CD14-positive monocyte (primary cell): ENCODE results near the gene SLC1A2. TPM values are rescaled to one million over a fixed set of nuclear protein-coding genes. Genes with fewer than 3 reads are reported as not detected.
A peak's percentile ranks its signal among the peaks of the same experiment; 100 is the strongest.

Experiments
- DNase-seq, 3 donors: peaks; one replicate each; pipeline ENCODE4 v3.0.0-alpha.2; 2011 to 2022
- H2AFZ ChIP-seq: 2 replicates; pipeline ENCODE4 v1.6.0; 2012; ENCODE audit warnings: mild to moderate bottlenecking, low read depth, low read length, inconsistent platforms; ENCODE audit not compliant: insufficient read depth, poor library complexity, severe bottlenecking
- H3K27ac ChIP-seq, 2 donors: 1 replicate in 1 of 2; 2 replicates in 1 of 2; pipeline ENCODE4 v1.5.1; 2012 to 2013; ENCODE audit warnings: low read length in 2 of 2, control low read depth in 1 of 2, inconsistent platforms in 1 of 2, low read depth in 1 of 2, mild to moderate bottlenecking in 1 of 2
- H3K27me3 ChIP-seq, 2 donors: one replicate each; pipeline versions ENCODE4 v1.6.0 to v1.6.1; 2011 to 2013; ENCODE audit warnings: low read length in 2 of 2; ENCODE audit not compliant: control insufficient read depth in 2 of 2, insufficient read depth in 2 of 2
- H3K36me3 ChIP-seq, 2 donors: replicated peaks in 1 of 2; 1 replicate in 1 of 2; 2 replicates in 1 of 2; pipeline versions ENCODE4 v1.5.1 to v1.6.1; 2012 to 2013; ENCODE audit warnings: low read length in 2 of 2, control low read depth in 1 of 2, inconsistent platforms in 1 of 2, mild to moderate bottlenecking in 1 of 2; ENCODE audit not compliant: insufficient read depth in 2 of 2, control insufficient read depth in 1 of 2
- H3K4me1 ChIP-seq, 2 donors: 1 replicate in 1 of 2; 2 replicates in 1 of 2; pipeline versions ENCODE4 v1.5.1 to v1.6.1; 2012 to 2013; ENCODE audit warnings: low read length in 2 of 2, control low read depth in 1 of 2, inconsistent platforms in 1 of 2, mild to moderate bottlenecking in 1 of 2, moderate library complexity in 1 of 2; ENCODE audit not compliant: insufficient read depth in 2 of 2, control insufficient read depth in 1 of 2
- H3K4me2 ChIP-seq: replicated peaks from 2 replicates; pipeline ENCODE3; 2012; ENCODE audit warnings: low read length, moderate library complexity, mild to moderate bottlenecking; ENCODE audit not compliant: poor library complexity, severe bottlenecking; ENCODE audit errors: extremely low read depth
- H3K4me3 ChIP-seq, 3 experiments: fragments of 200-600 bp in 1 of 3; sonication (generic) in 1 of 3; replicated peaks in 1 of 3; 1 replicate in 2 of 3; 2 replicates in 1 of 3; pipeline ENCODE4 v1.5.1; 2011 to 2013; ENCODE audit warnings: low read length in 3 of 3, mild to moderate bottlenecking in 3 of 3, control low read depth in 2 of 3, low read depth in 2 of 3, inconsistent platforms in 1 of 3, moderate library complexity in 1 of 3
- H3K79me2 ChIP-seq: 2 replicates; pipeline ENCODE4 v1.6.0; 2012; ENCODE audit warnings: mild to moderate bottlenecking, control low read depth, inconsistent platforms, low read length, moderate library complexity; ENCODE audit not compliant: insufficient read depth
- H3K9ac ChIP-seq: 2 replicates; pipeline ENCODE4 v1.6.0; 2017; ENCODE audit warnings: low read length, mild to moderate bottlenecking; ENCODE audit not compliant: insufficient read depth, poor library complexity, severe bottlenecking
- H3K9me3 ChIP-seq, 2 donors: replicated peaks in 1 of 2; 1 replicate in 1 of 2; 2 replicates in 1 of 2; pipeline versions ENCODE4 v1.5.1 to v1.6.1; 2012 to 2013; ENCODE audit warnings: low read length in 2 of 2, control low read depth in 1 of 2; ENCODE audit not compliant: control insufficient read depth in 1 of 2, insufficient read depth in 1 of 2
- H4K20me1 ChIP-seq: 2 replicates; pipeline ENCODE4 v1.6.0; 2012; ENCODE audit warnings: mild to moderate bottlenecking, low read length, control low read depth, moderate library complexity; ENCODE audit not compliant: insufficient read depth
- H3K27ac Mint-ChIP-seq, 7 donors: one replicate each; pipeline ENCODE4 v1.8.0; 2020; ENCODE audit warnings: mild to moderate bottlenecking in 7 of 7, mixed read lengths in 7 of 7, moderate library complexity in 6 of 7, inconsistent platforms in 2 of 7
- H3K27me3 Mint-ChIP-seq, 3 donors: one replicate each; pipeline ENCODE4 v1.8.0; 2021 to 2022; ENCODE audit warnings: low read depth in 3 of 3, mild to moderate bottlenecking in 3 of 3, mixed read lengths in 3 of 3, moderate library complexity in 3 of 3, inconsistent platforms in 1 of 3
- H3K36me3 Mint-ChIP-seq, 2 donors: one replicate each; pipeline ENCODE4 v1.8.0; 2020; ENCODE audit warnings: mixed read lengths in 2 of 2, inconsistent platforms in 1 of 2, mild to moderate bottlenecking in 1 of 2
- H3K4me1 Mint-ChIP-seq: one replicate; pipeline ENCODE4 v1.8.0; 2020; ENCODE audit warnings: mild to moderate bottlenecking, mixed read lengths
- H3K4me3 Mint-ChIP-seq, 2 donors: one replicate each; pipeline ENCODE4 v1.8.0; 2020; ENCODE audit warnings: mild to moderate bottlenecking in 2 of 2, mixed read lengths in 2 of 2, moderate library complexity in 1 of 2
- H3K9me3 Mint-ChIP-seq, 7 donors: one replicate each; pipeline ENCODE4 v1.8.0; 2020 to 2022; ENCODE audit warnings: mixed read lengths in 7 of 7, mild to moderate bottlenecking in 6 of 7, moderate library complexity in 6 of 7, inconsistent platforms in 2 of 7
- CTCF ChIP-seq: fragments of 200-600 bp; IDR thresholded peaks from one replicate; pipeline ENCODE4 v1.8.0; 2022; ENCODE audit warnings: antibody characterized with exemption, mild to moderate bottlenecking
- WGBS: methylation state at CpG from one replicate; pipeline ENCODE4 v1.1.5; 2013; ENCODE audit warnings: missing lambda C conversion rate; ENCODE audit not compliant: insufficient coverage; 5-methylcytosine and 5-hydroxymethylcytosine counted together
- intact Hi-C, 2 donors: fragments of 100-400 bp; cut with micrococcal nuclease; formaldehyde crosslinking; loops; one replicate each; pipeline versions ENCODE4 v1.15.0 to v1.15.1; 2023
- polyA plus RNA-seq, 3 donors: library from polyadenylated mRNA; depleted of rRNA in 1 of 3; unstranded in 2 of 3; stranded (reverse) in 1 of 3; fragments of 300-500 nt in 2 of 3; fragments of >200 nt in 1 of 3; fragmentation: Illumina TruSeq in 2 of 3; gene quantifications; 1 replicate in 2 of 3; 2 replicates in 1 of 3; pipeline ENCODE4 v1.2.3, GENCODE V29; 2012 to 2021
- small RNA-seq: library from RNA; depleted of rRNA; stranded (forward); fragments of <200 nt; gene quantifications from one replicate; pipeline ENCODE3, GENCODE V24; 2012; ENCODE audit warnings: low read depth; ENCODE audit not compliant: insufficient read length

SLC1A2 gene
- polyA plus RNA-seq, 3 donors, result 0.07 TPM; not detected in 2

- Histone ChIP-seq H2AFZ (no peak overlapping the region), H3K9me3 (no peaks in the 10 kb centered on the region), H3K4me2 (no peak overlapping the region), H3K9ac (no peak overlapping the region), H3K79me2 (peaks cover 45% of the 10 kb centered on the region), H4K20me1 (peaks cover 18% of the 10 kb centered on the region), H3K4me3 (no peak overlapping the region), H3K4me1 (peaks cover 12 to 33% of the 10 kb centered on the region in 2 donors), H3K36me3 (peaks cover 55 to 95% of the 10 kb centered on the region in 2 donors), H3K27me3 (no peaks in the 10 kb centered on the region), H3K27ac (no peak overlapping the region)
- TF ChIP-seq CTCF, result no peak
- DNase-seq, result no peak
- Mint-ChIP-seq H3K9me3 (peaks cover 0 to 6% (median 0%) of the 10 kb centered on the region in 7 donors), H3K27me3 (no peaks in the 10 kb centered on the region), H3K27ac (peak overlapping the region in 1 of 7 donors; percentile 3), H3K4me3 (no peak overlapping the region), H3K36me3 (peaks cover 93 to 95% of the 10 kb centered on the region in 2 donors), H3K4me1 (peaks cover 40% of the 10 kb centered on the region)
- 90% methylated on average over 1 of the region's 1 CpG for WGBS
- intact Hi-C loops, result no loop called here
Measured at GRCh38 chr11:35206616-35207015, 212.7 kb downstream of the SLC1A2 start.

GRCh38 chr11:35204614-35205013, 214.7 kb downstream of the SLC1A2 start:
- intact Hi-C loops, result no loop called here
- 100% methylated on average over 2 of the region's 5 CpGs for WGBS
- Histone ChIP-seq H3K4me3 (no peak overlapping the region), H3K4me2 (no peak overlapping the region), H4K20me1 (peaks cover 35% of the 10 kb centered on the region), H3K9me3 (no peaks in the 10 kb centered on the region), H3K27me3 (no peaks in the 10 kb centered on the region), H3K9ac (no peak overlapping the region), H3K27ac (peak overlapping the region in 1 of 2 donors; percentile 8), H3K79me2 (peaks cover 59% of the 10 kb centered on the region), H3K36me3 (peaks cover 71 to 100% of the 10 kb centered on the region in 2 donors), H3K4me1 (peaks cover 0 to 15% of the 10 kb centered on the region in 2 donors), H2AFZ (no peak overlapping the region)
- Mint-ChIP-seq H3K4me1 (peaks cover 27% of the 10 kb centered on the region), H3K9me3 (no peaks in the 10 kb centered on the region), H3K4me3 (no peak overlapping the region), H3K27me3 (no peaks in the 10 kb centered on the region), H3K27ac (peak overlapping the region in 5 of 7 donors; percentile 19 to 85 (median 69)), H3K36me3 (peaks cover 96 to 98% of the 10 kb centered on the region in 2 donors)
- no peak for TF ChIP-seq CTCF
- DNase-seq, result no peak

Small RNAs within 50 kb of the gene (small RNA-seq; reads per million reads assigned to genes)
- not detected for gene AC090625.1

Other genes starting within 250 kb of the SLC1A2 start
- gene PAMR1, start 106.1 kb upstream of the SLC1A2 start, polyA plus RNA-seq, result not detected
- gene FJX1, start 198.9 kb upstream of the SLC1A2 start, polyA plus RNA-seq, result under 1 TPM in 1 of 3 donors, not detected in 2; 0.05 TPM
- 10 to 100 TPM; 25.3 to 47.1 (median 45.9) TPM for gene TRIM44, start 243.2 kb upstream of the SLC1A2 start, polyA plus RNA-seq